Measurements from ENCODE around the gene OXA1L. TPM values are rescaled to one million over a fixed set of nuclear protein-coding genes. Genes with fewer than 3 reads are reported as not detected.
A peak's percentile ranks its signal among the peaks of the same experiment; 100 is the strongest.

The OXA1L gene
- total and polyA plus RNA-seq, 2 of the 13 experiments (the other 11 are each of a cell fraction or from before 2014, with no cell fraction given) = 230 to 589 TPM

DNA sequence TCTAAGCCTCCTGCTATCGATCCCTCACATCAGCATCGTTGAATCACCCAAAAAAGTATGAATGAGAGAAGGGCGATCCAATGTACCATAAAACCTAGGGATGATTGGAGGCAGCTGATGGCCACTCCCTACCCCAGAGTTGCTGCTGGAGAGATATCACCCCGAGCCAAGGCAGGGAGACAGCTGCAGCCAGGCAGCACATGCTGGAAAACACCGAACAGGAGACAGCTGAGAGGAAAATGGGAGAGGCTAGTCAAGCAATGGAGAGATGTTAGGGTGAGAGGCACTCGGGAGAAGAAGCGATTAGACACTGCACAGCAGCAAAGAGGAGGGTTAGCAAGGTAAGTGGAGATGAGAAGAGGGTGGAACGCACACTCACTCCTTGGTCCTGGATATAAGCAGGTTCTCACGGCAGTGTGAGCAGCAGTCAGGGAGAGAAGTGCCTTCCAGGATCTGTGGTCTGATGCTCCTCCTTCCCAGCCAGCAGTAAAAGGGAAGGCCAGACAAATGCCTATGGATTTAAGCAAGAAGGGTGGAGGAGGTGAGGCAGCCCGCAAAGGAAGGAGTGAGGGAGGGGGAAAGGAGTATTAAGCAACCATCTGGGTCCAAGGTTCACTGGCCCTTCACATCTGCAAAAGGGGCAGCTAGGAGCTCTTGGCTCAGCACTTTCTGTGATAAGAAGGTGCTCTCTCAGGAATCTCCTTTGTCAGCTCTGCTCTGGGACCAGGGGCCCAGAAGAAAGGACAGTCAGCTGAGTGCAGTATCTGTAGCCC, 48.6 kb downstream of the OXA1L start, which contains the start of gene SLC7A7 (continued):
- TF ChIP-seq, protein P1, sequence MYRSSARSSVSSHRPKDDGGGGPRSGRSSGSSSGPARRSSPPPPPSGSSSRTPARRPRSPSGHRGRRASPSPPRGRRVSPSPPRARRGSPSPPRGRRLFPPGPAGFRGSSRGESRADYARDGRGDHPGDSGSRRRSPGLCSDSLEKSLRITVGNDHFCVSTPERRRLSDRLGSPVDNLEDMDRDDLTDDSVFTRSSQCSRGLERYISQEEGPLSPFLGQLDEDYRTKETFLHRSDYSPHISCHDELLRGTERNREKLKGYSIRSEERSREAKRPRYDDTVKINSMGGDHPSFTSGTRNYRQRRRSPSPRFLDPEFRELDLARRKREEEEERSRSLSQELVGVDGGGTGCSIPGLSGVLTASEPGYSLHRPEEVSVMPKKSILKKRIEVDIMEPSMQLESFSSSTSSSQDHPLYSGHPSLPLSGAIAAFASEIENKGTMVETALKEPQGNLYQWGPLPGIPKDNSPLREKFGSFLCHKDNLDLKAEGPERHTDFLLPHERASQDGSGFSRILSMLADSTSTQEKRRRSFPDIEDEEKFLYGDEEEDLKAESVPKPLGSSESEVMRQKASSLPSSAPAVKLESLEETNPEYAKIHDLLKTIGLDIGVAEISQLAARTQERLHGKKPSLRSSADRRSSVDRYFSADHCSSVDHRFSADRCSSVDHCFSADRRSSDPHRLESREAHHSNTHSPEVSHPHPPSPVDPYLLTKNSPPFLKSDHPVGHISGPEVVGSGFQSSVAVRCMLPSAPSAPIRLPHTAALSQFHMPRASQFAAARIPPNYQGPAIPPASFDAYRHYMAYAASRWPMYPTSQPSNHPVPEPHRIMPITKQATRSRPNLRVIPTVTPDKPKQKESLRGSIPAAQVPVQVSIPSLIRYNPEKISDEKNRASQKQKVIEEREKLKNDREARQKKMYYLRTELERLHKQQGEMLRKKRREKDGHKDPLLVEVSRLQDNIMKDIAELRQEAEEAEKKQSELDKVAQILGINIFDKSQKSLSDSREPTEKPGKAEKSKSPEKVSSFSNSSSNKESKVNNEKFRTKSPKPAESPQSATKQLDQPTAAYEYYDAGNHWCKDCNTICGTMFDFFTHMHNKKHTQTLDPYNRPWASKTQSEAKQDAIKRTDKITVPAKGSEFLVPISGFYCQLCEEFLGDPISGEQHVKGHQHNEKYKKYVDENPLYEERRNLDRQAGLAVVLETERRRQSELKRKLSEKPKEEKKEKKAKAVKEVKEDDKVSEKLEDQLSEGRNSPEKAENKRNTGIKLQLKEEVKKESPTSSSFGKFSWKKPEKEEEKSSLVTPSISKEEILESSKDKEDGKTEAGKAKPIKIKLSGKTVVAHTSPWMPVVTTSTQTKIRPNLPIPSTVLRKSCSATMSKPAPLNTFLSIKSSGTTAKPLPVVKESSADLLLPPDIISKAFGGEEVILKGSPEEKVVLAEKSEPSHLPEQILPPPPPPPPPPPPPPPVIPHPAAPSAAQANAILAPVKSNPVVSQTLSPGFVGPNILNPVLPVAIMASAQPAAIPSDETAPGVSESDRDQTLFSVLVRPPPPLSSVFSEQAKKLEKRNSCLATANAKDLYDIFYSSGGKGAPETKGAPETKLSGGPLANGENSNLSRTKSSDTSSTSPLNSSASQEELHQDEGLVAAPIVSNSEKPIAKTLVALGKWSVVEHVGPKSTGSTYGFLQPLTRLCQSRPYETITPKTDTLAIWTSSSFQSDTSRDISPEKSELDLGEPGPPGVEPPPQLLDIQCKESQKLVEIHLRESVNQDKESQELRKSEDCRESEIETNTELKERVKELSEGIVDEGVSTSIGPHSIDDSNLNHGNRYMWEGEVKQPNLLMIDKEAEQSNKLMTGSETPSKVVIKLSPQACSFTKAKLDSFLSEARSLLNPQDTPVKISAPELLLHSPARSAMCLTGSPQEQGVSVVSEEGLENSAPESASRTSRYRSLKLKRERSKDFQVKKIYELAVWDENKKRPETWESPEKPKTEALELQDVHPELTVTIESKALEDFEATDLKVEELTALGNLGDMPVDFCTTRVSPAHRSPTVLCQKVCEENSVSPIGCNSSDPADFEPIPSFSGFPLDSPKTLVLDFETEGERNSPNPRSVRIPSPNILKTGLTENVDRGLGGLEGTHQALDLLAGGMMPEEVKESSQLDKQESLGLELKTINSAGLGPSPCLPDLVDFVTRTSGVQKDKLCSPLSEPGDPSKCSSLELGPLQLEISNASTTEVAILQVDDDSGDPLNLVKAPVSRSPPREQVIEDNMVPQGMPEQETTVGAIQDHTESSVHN (CRISPR knock-in tag; IDR thresholded peaks at IDR 0.05) = 0 out of 2 replicates have a peak, but pooled peaks have one; percentile 81
- no peak for TF ChIP-seq ATRX (CRISPR knock-in tag; IDR thresholded peaks at IDR 0.05; ENCODE audit: borderline replicate concordance)
- no peak for TF ChIP-seq ZNF83 (CRISPR knock-in tag; IDR thresholded peaks at IDR 0.05; ENCODE audit: borderline replicate concordance)
- TF ChIP-seq HNF4G (IDR thresholded peaks at IDR 0.05; ENCODE audit: borderline replicate concordance, low read depth, low read length) = peak; percentile 81
- TF ChIP-seq HNF4G (CRISPR knock-in tag; IDR thresholded peaks at IDR 0.05; ENCODE audit: borderline replicate concordance, low read depth) = 0 out of 2 replicates have a peak, but pooled peaks have one; percentile 35
- peak; percentile 78; the same call in 1 of the 2 replicates for TF ChIP-seq ZNF782 (CRISPR knock-in tag; IDR thresholded peaks at IDR 0.05; ENCODE audit: borderline replicate concordance)
- 0 out of 2 replicates have a peak, but pooled peaks have one; percentile 34 for TF ChIP-seq GATAD1 (CRISPR knock-in tag; IDR thresholded peaks at IDR 0.05)
- TF ChIP-seq ZFX (CRISPR knock-in tag; IDR thresholded peaks at IDR 0.05; ENCODE audit: low read depth) = 0 out of 2 replicates have a peak, but pooled peaks have one; percentile 27
- no peak for TF ChIP-seq CAMTA2 (CRISPR knock-in tag; IDR thresholded peaks at IDR 0.05; ENCODE audit: borderline replicate concordance)
- TF ChIP-seq, protein P2, sequence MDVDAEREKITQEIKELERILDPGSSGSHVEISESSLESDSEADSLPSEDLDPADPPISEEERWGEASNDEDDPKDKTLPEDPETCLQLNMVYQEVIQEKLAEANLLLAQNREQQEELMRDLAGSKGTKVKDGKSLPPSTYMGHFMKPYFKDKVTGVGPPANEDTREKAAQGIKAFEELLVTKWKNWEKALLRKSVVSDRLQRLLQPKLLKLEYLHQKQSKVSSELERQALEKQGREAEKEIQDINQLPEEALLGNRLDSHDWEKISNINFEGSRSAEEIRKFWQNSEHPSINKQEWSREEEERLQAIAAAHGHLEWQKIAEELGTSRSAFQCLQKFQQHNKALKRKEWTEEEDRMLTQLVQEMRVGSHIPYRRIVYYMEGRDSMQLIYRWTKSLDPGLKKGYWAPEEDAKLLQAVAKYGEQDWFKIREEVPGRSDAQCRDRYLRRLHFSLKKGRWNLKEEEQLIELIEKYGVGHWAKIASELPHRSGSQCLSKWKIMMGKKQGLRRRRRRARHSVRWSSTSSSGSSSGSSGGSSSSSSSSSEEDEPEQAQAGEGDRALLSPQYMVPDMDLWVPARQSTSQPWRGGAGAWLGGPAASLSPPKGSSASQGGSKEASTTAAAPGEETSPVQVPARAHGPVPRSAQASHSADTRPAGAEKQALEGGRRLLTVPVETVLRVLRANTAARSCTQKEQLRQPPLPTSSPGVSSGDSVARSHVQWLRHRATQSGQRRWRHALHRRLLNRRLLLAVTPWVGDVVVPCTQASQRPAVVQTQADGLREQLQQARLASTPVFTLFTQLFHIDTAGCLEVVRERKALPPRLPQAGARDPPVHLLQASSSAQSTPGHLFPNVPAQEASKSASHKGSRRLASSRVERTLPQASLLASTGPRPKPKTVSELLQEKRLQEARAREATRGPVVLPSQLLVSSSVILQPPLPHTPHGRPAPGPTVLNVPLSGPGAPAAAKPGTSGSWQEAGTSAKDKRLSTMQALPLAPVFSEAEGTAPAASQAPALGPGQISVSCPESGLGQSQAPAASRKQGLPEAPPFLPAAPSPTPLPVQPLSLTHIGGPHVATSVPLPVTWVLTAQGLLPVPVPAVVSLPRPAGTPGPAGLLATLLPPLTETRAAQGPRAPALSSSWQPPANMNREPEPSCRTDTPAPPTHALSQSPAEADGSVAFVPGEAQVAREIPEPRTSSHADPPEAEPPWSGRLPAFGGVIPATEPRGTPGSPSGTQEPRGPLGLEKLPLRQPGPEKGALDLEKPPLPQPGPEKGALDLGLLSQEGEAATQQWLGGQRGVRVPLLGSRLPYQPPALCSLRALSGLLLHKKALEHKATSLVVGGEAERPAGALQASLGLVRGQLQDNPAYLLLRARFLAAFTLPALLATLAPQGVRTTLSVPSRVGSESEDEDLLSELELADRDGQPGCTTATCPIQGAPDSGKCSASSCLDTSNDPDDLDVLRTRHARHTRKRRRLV (CRISPR knock-in tag; IDR thresholded peaks at IDR 0.05) = no peak; the same call in 1 of the 2 replicates
- TF ChIP-seq, protein P3, sequence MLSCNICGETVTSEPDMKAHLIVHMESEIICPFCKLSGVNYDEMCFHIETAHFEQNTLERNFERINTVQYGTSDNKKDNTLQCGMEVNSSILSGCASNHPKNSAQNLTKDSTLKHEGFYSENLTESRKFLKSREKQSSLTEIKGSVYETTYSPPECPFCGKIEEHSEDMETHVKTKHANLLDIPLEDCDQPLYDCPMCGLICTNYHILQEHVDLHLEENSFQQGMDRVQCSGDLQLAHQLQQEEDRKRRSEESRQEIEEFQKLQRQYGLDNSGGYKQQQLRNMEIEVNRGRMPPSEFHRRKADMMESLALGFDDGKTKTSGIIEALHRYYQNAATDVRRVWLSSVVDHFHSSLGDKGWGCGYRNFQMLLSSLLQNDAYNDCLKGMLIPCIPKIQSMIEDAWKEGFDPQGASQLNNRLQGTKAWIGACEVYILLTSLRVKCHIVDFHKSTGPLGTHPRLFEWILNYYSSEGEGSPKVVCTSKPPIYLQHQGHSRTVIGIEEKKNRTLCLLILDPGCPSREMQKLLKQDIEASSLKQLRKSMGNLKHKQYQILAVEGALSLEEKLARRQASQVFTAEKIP (CRISPR knock-in tag; IDR thresholded peaks at IDR 0.05; ENCODE audit: borderline replicate concordance) = no peak
- peak; percentile 36; the same call in 1 of the 2 replicates for TF ChIP-seq THAP11 (CRISPR knock-in tag; IDR thresholded peaks at IDR 0.05)

Data from HepG2 (cell line).